KMS-11 (cell line): ENCODE results near the gene CPE.

Source experiments
- H2AFZ ChIP-seq: fragments of 200-600 bp; sonication (generic); 2 replicates; pipeline ENCODE4 v1.6.1; 2016; ENCODE audit warnings: antibody characterized with exemption, mixed run types, low read depth
- H3K27ac ChIP-seq: fragments of 200-600 bp; sonication (generic); 2 replicates; pipeline ENCODE4 v1.6.1; 2016; ENCODE audit warnings: mild to moderate bottlenecking, mixed run types
- H3K27me3 ChIP-seq: fragments of 200-600 bp; sonication (generic); 2 replicates; pipeline ENCODE4 v1.6.1; 2017; ENCODE audit warnings: mild to moderate bottlenecking, low read depth, mixed run types, moderate library complexity; ENCODE audit not compliant: insufficient read depth
- H3K36me3 ChIP-seq: fragments of 200-600 bp; sonication (generic); 2 replicates; pipeline ENCODE4 v1.6.1; 2017; ENCODE audit warnings: mild to moderate bottlenecking, mixed run types; ENCODE audit not compliant: insufficient read depth
- H3K4me1 ChIP-seq: fragments of 200-600 bp; sonication (generic); 2 replicates; pipeline ENCODE4 v1.6.1; 2016; ENCODE audit warnings: mild to moderate bottlenecking, low read depth, mixed run types; ENCODE audit not compliant: poor library complexity, severe bottlenecking
- H3K4me2 ChIP-seq: fragments of 200-600 bp; sonication (generic); 2 replicates; pipeline ENCODE4 v1.7.0; 2016; ENCODE audit warnings: mild to moderate bottlenecking, mixed run types
- H3K4me3 ChIP-seq: fragments of 200-600 bp; sonication (generic); IDR thresholded peaks from 2 replicates; pipeline ENCODE4 v1.6.1; 2017; ENCODE audit warnings: low read depth, low read length, mixed read lengths; ENCODE audit not compliant: insufficient read depth
- H3K79me2 ChIP-seq: fragments of 200-600 bp; sonication (generic); 2 replicates; pipeline ENCODE4 v1.6.1; 2016; ENCODE audit warnings: low read depth, mixed run types; ENCODE audit not compliant: insufficient read depth
- H3K9ac ChIP-seq: fragments of 200-600 bp; sonication (generic); 2 replicates; pipeline ENCODE4 v1.6.1; 2016; ENCODE audit warnings: mild to moderate bottlenecking, mixed run types
- H4K20me1 ChIP-seq: fragments of 200-600 bp; sonication (generic); 2 replicates; pipeline ENCODE4 v1.6.1; 2016; ENCODE audit warnings: mild to moderate bottlenecking, mixed run types; ENCODE audit not compliant: insufficient read depth
- TF ChIP-seq, protein P1 (sequence below): fragments of 200-600 bp; sonication (generic); conservative IDR thresholded peaks from 2 replicates; pipeline ENCODE4 v1.6.1; 2017; ENCODE audit warnings: low read depth, mild to moderate bottlenecking, antibody characterized with exemption, low read length, moderate library complexity, mixed read lengths

Gene CPE

DNA sequence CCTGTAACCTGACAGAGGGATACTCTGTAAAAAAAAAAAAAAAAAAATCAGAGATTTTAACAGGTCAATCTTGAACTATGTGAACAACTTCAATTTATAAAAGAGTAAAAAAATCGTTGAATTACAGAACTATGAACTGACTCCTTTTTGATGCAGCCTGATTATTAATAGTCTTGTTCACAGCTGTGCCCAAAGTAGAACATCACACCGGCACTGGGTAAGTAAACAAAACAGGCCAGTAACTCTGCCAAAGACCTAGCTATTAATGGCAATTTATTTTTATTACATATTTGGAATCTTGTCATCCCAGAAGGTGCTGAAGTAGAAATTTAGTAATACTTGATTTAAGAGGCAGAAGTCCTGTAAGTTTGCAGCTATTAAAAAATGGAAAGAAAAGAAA, 31.4 kb downstream of the CPE start:
- H3K4me3 ChIP-seq, result no peak overlapping the region
- no peaks in the 10 kb centered on the region for H3K4me1 ChIP-seq
- no peak overlapping the region for H3K27ac ChIP-seq
- H3K36me3 ChIP-seq, result no peaks in the 10 kb centered on the region
- H3K79me2 ChIP-seq, result no peaks in the 10 kb centered on the region
- H4K20me1 ChIP-seq, result no peaks in the 10 kb centered on the region
- H3K9ac ChIP-seq, result no peak overlapping the region
- no peak overlapping the region for H3K4me2 ChIP-seq
- TF ChIP-seq, protein P1, sequence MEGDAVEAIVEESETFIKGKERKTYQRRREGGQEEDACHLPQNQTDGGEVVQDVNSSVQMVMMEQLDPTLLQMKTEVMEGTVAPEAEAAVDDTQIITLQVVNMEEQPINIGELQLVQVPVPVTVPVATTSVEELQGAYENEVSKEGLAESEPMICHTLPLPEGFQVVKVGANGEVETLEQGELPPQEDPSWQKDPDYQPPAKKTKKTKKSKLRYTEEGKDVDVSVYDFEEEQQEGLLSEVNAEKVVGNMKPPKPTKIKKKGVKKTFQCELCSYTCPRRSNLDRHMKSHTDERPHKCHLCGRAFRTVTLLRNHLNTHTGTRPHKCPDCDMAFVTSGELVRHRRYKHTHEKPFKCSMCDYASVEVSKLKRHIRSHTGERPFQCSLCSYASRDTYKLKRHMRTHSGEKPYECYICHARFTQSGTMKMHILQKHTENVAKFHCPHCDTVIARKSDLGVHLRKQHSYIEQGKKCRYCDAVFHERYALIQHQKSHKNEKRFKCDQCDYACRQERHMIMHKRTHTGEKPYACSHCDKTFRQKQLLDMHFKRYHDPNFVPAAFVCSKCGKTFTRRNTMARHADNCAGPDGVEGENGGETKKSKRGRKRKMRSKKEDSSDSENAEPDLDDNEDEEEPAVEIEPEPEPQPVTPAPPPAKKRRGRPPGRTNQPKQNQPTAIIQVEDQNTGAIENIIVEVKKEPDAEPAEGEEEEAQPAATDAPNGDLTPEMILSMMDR, result no peak
- no peaks in the 10 kb centered on the region for H3K27me3 ChIP-seq
- H2AFZ ChIP-seq, result no peak overlapping the region

DNA sequence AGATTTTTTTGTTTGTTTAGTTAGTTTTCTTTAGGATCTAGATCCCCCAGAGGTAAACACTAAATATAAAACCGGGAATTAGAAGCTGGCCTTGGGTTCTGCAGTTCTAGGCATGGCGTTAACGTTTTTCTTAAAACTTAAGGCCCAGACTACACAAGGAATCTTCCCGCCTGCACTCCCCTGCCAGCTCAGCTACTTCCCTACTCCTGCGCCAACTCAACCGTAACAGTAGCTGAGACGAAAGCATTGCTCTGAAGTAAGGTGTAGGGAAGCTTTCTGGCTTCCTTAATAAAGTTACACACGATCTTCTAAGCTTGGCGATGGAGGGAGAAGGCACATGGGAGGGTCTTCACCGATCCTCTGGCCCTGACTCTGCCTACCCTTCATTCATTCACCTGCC, 37.1 kb downstream of the CPE start:
- Histone ChIP-seq H3K9ac (no peak overlapping the region), H4K20me1 (no peaks in the 10 kb centered on the region), H3K4me3 (no peak overlapping the region), H3K4me1 (no peaks in the 10 kb centered on the region), H3K4me2 (no peak overlapping the region), H2AFZ (no peak overlapping the region), H3K36me3 (no peaks in the 10 kb centered on the region), H3K27ac (no peak overlapping the region), H3K79me2 (no peaks in the 10 kb centered on the region), H3K27me3 (no peaks in the 10 kb centered on the region)
- TF ChIP-seq, protein P1, result no peak

DNA sequence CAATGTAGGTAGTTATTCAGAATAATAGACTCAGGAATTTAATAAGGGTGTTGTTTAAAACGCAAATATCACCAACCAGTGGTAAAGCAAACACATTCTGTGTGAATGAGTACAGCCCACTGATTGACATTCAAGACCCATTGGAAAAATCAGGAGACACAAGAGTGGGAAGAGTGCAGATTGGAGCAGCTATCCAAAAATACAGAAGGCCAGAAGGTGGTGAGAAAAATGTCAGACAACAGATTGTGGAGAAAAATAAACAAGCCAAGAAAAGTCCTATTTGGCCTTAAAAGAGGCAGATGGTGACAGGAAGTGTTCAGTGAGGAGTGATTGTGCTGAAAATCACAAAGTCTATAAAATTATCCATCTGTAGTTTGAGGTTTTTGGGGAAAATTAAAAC, 39.3 kb downstream of the CPE start:
- no peaks in the 10 kb centered on the region for H3K79me2 ChIP-seq
- H3K27ac ChIP-seq, result no peak overlapping the region
- no peak overlapping the region for H3K4me3 ChIP-seq
- TF ChIP-seq, protein P1, result no peak
- no peaks in the 10 kb centered on the region for H3K27me3 ChIP-seq
- H2AFZ ChIP-seq, result no peak overlapping the region
- no peak overlapping the region for H3K4me2 ChIP-seq
- H3K9ac ChIP-seq, result no peak overlapping the region
- H3K36me3 ChIP-seq, result no peaks in the 10 kb centered on the region
- H3K4me1 ChIP-seq, result no peaks in the 10 kb centered on the region
- no peaks in the 10 kb centered on the region for H4K20me1 ChIP-seq

DNA sequence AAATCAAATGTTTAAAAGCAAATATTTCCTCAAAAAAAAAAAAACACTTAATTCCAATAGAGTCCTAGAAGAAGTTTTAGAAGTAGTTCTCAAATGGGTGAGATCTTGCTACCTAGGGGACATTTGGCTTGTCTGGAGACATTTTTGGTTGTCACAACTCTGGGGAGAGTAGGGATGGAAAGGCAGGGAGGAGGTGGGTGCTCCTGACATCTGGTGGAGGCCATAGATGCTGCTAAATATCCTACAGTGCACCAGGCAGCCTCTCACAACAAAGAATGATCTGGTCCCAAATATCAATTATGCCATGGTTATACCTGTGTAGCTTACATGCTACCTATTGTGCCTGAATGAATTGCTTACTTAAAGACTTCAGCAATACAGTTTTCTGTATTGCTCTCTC, 46.8 kb downstream of the CPE start:
- Histone ChIP-seq H3K79me2 (no peaks in the 10 kb centered on the region), H4K20me1 (no peaks in the 10 kb centered on the region), H3K9ac (no peak overlapping the region), H3K27me3 (no peaks in the 10 kb centered on the region), H3K27ac (no peak overlapping the region), H3K36me3 (no peaks in the 10 kb centered on the region), H3K4me2 (no peak overlapping the region), H3K4me3 (no peak overlapping the region), H3K4me1 (peaks cover 6% of the 10 kb centered on the region), H2AFZ (no peak overlapping the region)
- TF ChIP-seq, protein P1, result no peak

GRCh38 chr4:165426331-165426730, 47.5 kb downstream of the CPE start:
- H2AFZ ChIP-seq, result no peak overlapping the region
- H3K4me1 ChIP-seq, result peaks cover 6% of the 10 kb centered on the region
- no peak overlapping the region for H3K4me2 ChIP-seq
- no peaks in the 10 kb centered on the region for H3K36me3 ChIP-seq
- no peaks in the 10 kb centered on the region for H3K79me2 ChIP-seq
- no peaks in the 10 kb centered on the region for H3K27me3 ChIP-seq
- H3K4me3 ChIP-seq, result no peak overlapping the region
- H3K9ac ChIP-seq, result no peak overlapping the region
- H4K20me1 ChIP-seq, result no peaks in the 10 kb centered on the region
- TF ChIP-seq, protein P1, result no peak
- no peak overlapping the region for H3K27ac ChIP-seq
